Coronary artery (tissue), 2 donors: ENCODE data around the gene RAB27A.

ENCODE experiments used
- DNase-seq: peaks from one replicate; pipeline ENCODE4 v3.0.0-alpha.2; 2017; ENCODE audit warnings: low spot score
- H3K27ac ChIP-seq, 2 donors: fragments of 200-600 bp; sonication (generic); one replicate each; pipeline ENCODE4 v1.5.1; 2016 to 2019
- H3K4me3 ChIP-seq: fragments of 200-600 bp; sonication (generic); 2 replicates; pipeline ENCODE4 v1.5.1; 2016; ENCODE audit warnings: mild to moderate bottlenecking, moderate library complexity
- CTCF ChIP-seq: fragments of 200-600 bp; sonication (generic); IDR thresholded peaks from one replicate; pipeline ENCODE4 v1.5.1; 2019; ENCODE audit warnings: antibody characterized with exemption

Gene RAB27A

GRCh38 chr15:55267401-55268175 lies 22.0 kb downstream of the RAB27A start:
- Histone ChIP-seq H3K4me3 (no peak overlapping the region), H3K27ac (peak overlapping the region in 1 of 2 donors; percentile 35)
- DNase-seq, result no peak
- no peak for TF ChIP-seq CTCF

DNA sequence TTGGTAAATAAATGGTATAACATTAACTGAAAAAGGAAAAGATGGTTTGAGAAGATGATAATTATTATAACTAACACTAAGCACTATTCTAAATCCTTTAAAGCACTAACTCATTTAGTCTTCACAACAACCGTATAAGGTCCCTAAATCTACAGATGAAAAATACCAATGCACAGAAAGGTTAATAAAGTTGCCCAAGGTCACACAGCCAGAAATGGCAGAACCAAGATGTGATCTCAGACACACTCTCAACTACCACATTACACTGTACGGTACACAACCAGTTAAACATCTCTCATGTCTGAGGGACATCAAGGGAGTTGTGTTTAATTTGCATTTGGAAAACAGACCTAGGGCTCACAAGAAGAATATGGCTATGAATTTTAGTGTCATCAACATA lies 23.1 kb downstream of the RAB27A start:
- no peak for TF ChIP-seq CTCF
- Histone ChIP-seq H3K27ac (no peak overlapping the region), H3K4me3 (no peak overlapping the region)
- no peak for DNase-seq

GRCh38 chr15:55260562-55261131 lies 29.0 kb downstream of the RAB27A start:
- Histone ChIP-seq H3K27ac (no peak overlapping the region), H3K4me3 (no peak overlapping the region)
- TF ChIP-seq CTCF, result no peak
- DNase-seq, result no peak

- Histone ChIP-seq H3K4me3 (no peak overlapping the region), H3K27ac (no peak overlapping the region)
- no peak for DNase-seq
- TF ChIP-seq CTCF, result no peak
Observed at GRCh38 chr15:55257938-55258337, 31.7 kb downstream of the RAB27A start.

- no peak for DNase-seq
- Histone ChIP-seq H3K27ac (no peak overlapping the region), H3K4me3 (no peak overlapping the region)
- no peak for TF ChIP-seq CTCF
Observed at GRCh38 chr15:55257012-55257670, 32.5 kb downstream of the RAB27A start.

DNA sequence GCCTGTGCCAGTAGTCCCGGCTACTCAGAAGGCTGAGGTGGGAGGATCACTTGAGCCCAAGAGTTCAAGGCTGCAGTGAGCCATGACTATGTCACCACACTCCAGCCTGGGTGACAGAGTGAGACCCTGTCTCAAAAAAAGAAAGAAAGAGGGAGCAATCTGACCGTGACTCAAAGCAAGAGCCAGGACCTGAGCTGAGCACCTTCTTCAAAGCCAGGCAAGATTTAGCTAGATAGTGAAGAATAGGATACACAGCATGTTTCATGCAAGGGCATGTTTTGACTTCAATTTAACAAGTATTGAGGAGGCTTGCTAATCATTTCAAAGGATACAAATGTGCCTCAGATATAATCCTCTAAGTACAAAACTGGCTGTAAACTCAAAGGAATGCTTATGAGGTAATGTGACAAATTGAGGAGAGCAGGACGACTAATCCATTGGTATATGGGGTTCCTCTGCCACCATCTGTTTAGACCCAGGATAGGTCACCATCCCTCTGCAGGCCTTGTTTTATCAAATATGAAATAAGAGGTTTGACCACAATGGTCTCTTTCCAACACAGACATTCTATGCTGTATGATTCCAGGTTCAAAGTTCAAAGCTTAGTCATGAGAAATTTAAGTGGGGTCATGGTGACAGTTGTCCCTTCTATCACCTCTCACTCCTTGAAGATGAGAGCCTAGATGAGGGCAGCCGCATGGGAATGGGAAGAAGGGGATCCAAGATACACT lies 33.2 kb downstream of the RAB27A start:
- no peak overlapping the region for H3K4me3 ChIP-seq
- no peak for TF ChIP-seq CTCF
- DNase-seq, result no peak

More for the DNA sequence above, 33.2 kb downstream of the RAB27A start:
- no peak overlapping the region for H3K27ac ChIP-seq
